ENCODE results near the gene ABCA13. TPM values are rescaled to one million over a fixed set of nuclear protein-coding genes. Genes with fewer than 3 reads are reported as not detected.

Gene ABCA13
- total RNA-seq, 1 donor from 2014 or later = 0.34 TPM

DNA sequence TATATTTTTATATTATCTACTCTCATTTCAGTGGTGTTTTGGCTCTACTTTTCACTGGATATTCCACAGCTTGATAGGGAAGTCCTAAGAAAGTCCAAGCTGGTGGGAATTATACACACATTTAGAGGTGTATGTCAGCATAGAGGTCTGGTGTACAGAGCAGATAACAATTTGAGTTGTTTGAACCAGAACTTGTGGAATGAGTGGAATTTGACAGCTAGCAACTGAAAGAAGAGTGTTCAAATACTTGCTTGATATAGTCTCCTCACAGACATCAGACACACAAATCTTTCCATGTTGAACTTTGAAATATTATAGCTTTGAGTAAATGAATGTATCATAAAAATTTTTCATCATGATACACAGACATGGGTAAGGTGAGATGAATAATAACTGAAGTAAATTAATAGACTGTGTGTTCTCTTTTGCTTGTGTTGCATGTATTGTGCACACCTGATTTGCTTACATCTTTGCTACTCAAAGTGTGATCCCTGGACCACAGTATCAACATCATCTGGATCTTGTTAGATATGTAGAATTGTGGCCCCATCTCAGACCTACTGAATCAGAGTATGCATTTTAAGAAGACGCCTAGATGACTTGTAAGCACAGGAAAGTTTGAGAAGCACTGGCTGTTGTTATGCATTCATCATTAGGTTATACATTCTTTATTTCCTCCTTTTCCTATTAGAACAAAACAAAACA lies 91.5 kb downstream of the ABCA13 start:
- Histone ChIP-seq H3K9ac (ENCODE audit: low read length) (no peak overlapping the region), H3K36me3 (ENCODE audit: insufficient read depth, low read length) (no peaks in the 10 kb centered on the region), H4K20me1 (ENCODE audit: insufficient read depth, low read length) (no peaks in the 10 kb centered on the region), H3K27ac (ENCODE audit: low read depth, low read length) (no peak overlapping the region), H3K27me3 (ENCODE audit: insufficient read depth, low read length) (no peaks in the 10 kb centered on the region), H3K9me3 (ENCODE audit: insufficient read depth, low read depth, low read length) (no peaks in the 10 kb centered on the region), H3K4me1 (ENCODE audit: insufficient read depth, low read length) (no peaks in the 10 kb centered on the region), H3K4me3 (ENCODE audit: insufficient read depth, low read depth, low read length) (no peak overlapping the region), H2AFZ (ENCODE audit: low read depth, low read length) (no peak overlapping the region), H3K79me2 (ENCODE audit: insufficient read depth, low read length) (no peaks in the 10 kb centered on the region), H3K4me2 (ENCODE audit: low read length) (no peak overlapping the region)
- H3K36me3 Mint-ChIP-seq (ENCODE audit: low read depth, unreplicated experiment) = no peaks in the 10 kb centered on the region
- no peaks in the 10 kb centered on the region for H3K27me3 Mint-ChIP-seq (ENCODE audit: low read depth, unreplicated experiment)
- FAIRE-seq (no peak), DNase-seq (ENCODE audit: low read depth) (no peak)
- H3K27ac Mint-ChIP-seq (ENCODE audit: unreplicated experiment) = peak overlapping the region; percentile 16
- H3K4me3 Mint-ChIP-seq (ENCODE audit: unreplicated experiment) = no peak overlapping the region
- no peak for TF ChIP-seq EZH2 (IDR thresholded peaks at IDR 0.05; ENCODE audit: insufficient read depth, low read length)
- H3K4me1 Mint-ChIP-seq (ENCODE audit: low read depth, unreplicated experiment) = peaks cover 17% of the 10 kb centered on the region
- no peaks in the 10 kb centered on the region for H3K9me3 Mint-ChIP-seq (ENCODE audit: unreplicated experiment)

- Histone ChIP-seq H4K20me1 (ENCODE audit: insufficient read depth, low read length) (no peaks in the 10 kb centered on the region), H3K36me3 (ENCODE audit: insufficient read depth, low read length) (no peaks in the 10 kb centered on the region), H3K9me3 (ENCODE audit: insufficient read depth, low read depth, low read length) (no peaks in the 10 kb centered on the region), H3K27ac (ENCODE audit: low read depth, low read length) (no peak overlapping the region), H2AFZ (ENCODE audit: low read depth, low read length) (no peak overlapping the region), H3K4me3 (ENCODE audit: insufficient read depth, low read depth, low read length) (no peak overlapping the region), H3K4me2 (ENCODE audit: low read length) (no peak overlapping the region), H3K79me2 (ENCODE audit: insufficient read depth, low read length) (no peaks in the 10 kb centered on the region), H3K27me3 (ENCODE audit: insufficient read depth, low read length) (no peaks in the 10 kb centered on the region), H3K4me1 (ENCODE audit: insufficient read depth, low read length) (no peaks in the 10 kb centered on the region), H3K9ac (ENCODE audit: low read length) (no peak overlapping the region)
- H3K27ac Mint-ChIP-seq (ENCODE audit: unreplicated experiment) = no peak overlapping the region
- no peaks in the 10 kb centered on the region for H3K27me3 Mint-ChIP-seq (ENCODE audit: low read depth, unreplicated experiment)
- no peaks in the 10 kb centered on the region for H3K9me3 Mint-ChIP-seq (ENCODE audit: unreplicated experiment)
- no peak for DNase-seq (ENCODE audit: low read depth)
- peaks cover 17% of the 10 kb centered on the region for H3K4me1 Mint-ChIP-seq (ENCODE audit: low read depth, unreplicated experiment)
- H3K36me3 Mint-ChIP-seq (ENCODE audit: low read depth, unreplicated experiment) = no peaks in the 10 kb centered on the region
- FAIRE-seq = no peak
- TF ChIP-seq, protein P1, sequence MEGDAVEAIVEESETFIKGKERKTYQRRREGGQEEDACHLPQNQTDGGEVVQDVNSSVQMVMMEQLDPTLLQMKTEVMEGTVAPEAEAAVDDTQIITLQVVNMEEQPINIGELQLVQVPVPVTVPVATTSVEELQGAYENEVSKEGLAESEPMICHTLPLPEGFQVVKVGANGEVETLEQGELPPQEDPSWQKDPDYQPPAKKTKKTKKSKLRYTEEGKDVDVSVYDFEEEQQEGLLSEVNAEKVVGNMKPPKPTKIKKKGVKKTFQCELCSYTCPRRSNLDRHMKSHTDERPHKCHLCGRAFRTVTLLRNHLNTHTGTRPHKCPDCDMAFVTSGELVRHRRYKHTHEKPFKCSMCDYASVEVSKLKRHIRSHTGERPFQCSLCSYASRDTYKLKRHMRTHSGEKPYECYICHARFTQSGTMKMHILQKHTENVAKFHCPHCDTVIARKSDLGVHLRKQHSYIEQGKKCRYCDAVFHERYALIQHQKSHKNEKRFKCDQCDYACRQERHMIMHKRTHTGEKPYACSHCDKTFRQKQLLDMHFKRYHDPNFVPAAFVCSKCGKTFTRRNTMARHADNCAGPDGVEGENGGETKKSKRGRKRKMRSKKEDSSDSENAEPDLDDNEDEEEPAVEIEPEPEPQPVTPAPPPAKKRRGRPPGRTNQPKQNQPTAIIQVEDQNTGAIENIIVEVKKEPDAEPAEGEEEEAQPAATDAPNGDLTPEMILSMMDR (IDR thresholded peaks at IDR 0.05; ENCODE audit: insufficient read depth, low read depth, low read length) = no peak
- no peak for TF ChIP-seq EZH2 (IDR thresholded peaks at IDR 0.05; ENCODE audit: insufficient read depth, low read length)
- H3K4me3 Mint-ChIP-seq (ENCODE audit: unreplicated experiment) = no peak overlapping the region
Observed at GRCh38 chr7:48263311-48263650, 92.0 kb downstream of the ABCA13 start.

GRCh38 chr7:48269066-48269465 lies 97.8 kb downstream of the ABCA13 start:
- Mint-ChIP-seq H3K27me3 (ENCODE audit: low read depth, unreplicated experiment) (no peaks in the 10 kb centered on the region), H3K4me1 (ENCODE audit: low read depth, unreplicated experiment) (peaks cover 8% of the 10 kb centered on the region), H3K9me3 (ENCODE audit: unreplicated experiment) (no peaks in the 10 kb centered on the region), H3K4me3 (ENCODE audit: unreplicated experiment) (no peak overlapping the region), H3K27ac (ENCODE audit: unreplicated experiment) (no peak overlapping the region), H3K36me3 (ENCODE audit: low read depth, unreplicated experiment) (no peaks in the 10 kb centered on the region)
- no peak overlapping the region for H3K4me2 ChIP-seq (ENCODE audit: low read length)
- no peak overlapping the region for H2AFZ ChIP-seq (ENCODE audit: low read depth, low read length)
- H3K9ac ChIP-seq (ENCODE audit: low read length) = no peak overlapping the region
- no peak overlapping the region for H3K27ac ChIP-seq (ENCODE audit: low read depth, low read length)
- no peaks in the 10 kb centered on the region for H3K9me3 ChIP-seq (ENCODE audit: insufficient read depth, low read depth, low read length)
- no peak for FAIRE-seq
- H3K36me3 ChIP-seq (ENCODE audit: insufficient read depth, low read length) = no peaks in the 10 kb centered on the region
- H3K27me3 ChIP-seq (ENCODE audit: insufficient read depth, low read length) = no peaks in the 10 kb centered on the region
- no peaks in the 10 kb centered on the region for H3K4me1 ChIP-seq (ENCODE audit: insufficient read depth, low read length)
- H3K79me2 ChIP-seq (ENCODE audit: insufficient read depth, low read length) = no peaks in the 10 kb centered on the region
- no peak for DNase-seq (ENCODE audit: low read depth)
- H4K20me1 ChIP-seq (ENCODE audit: insufficient read depth, low read length) = no peaks in the 10 kb centered on the region
- TF ChIP-seq, protein P1 (IDR thresholded peaks at IDR 0.05; ENCODE audit: insufficient read depth, low read depth, low read length) = no peak
- TF ChIP-seq EZH2 (IDR thresholded peaks at IDR 0.05; ENCODE audit: insufficient read depth, low read length) = no peak
- H3K4me3 ChIP-seq (ENCODE audit: insufficient read depth, low read depth, low read length) = no peak overlapping the region
